ENCODE results near the gene SMARCD1. TPM values are rescaled to one million over a fixed set of nuclear protein-coding genes. Genes with fewer than 3 reads are reported as not detected.

Gene SMARCD1
- total RNA-seq, 1 experiment from 2014 or later: 152 TPM

DNA sequence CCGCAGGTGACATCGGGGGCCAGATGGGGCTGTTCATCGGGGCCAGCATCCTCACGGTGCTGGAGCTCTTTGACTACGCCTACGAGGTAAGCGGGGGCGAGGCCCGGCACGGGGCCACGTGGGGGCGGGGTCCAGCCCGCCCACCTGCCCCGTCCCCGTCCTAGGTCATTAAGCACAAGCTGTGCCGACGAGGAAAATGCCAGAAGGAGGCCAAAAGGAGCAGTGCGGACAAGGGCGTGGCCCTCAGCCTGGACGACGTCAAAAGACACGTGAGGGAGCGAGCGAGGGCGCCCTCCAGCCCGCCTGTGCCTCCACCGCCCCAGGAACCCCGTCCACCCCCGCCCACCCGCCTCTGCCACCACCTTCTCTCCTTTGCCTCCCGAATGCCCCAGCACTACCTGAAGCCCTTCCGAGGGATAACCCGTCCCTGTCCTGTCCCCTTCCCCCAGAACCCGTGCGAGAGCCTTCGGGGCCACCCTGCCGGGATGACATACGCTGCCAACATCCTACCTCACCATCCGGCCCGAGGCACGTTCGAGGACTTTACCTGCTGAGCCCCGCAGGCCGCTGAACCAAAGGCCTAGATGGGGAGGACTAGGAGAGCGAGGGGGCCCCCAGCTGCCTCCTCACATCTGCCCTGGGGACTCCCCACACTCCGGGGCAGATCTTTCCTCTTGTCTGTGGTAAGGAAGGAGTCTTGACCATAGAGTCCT is 3.9 kb upstream of the SMARCD1 start:
- no peak overlapping the region for H3T11ph ChIP-seq (ENCODE audit: low read length)
- H3K27ac ChIP-seq (ENCODE audit: insufficient read length, low read depth, low read length): no peak overlapping the region
- no peak overlapping the region for H4K8ac ChIP-seq (replicated peaks; ENCODE audit: insufficient read length, low read depth, low read length)
- no peak overlapping the region for H2AFZ ChIP-seq (ENCODE audit: low read length)
- H3K4ac ChIP-seq (ENCODE audit: low read depth, low read length): no peak overlapping the region
- H2BK12ac ChIP-seq (ENCODE audit: insufficient read length, low read depth, low read length): no peak overlapping the region
- H4K20me1 ChIP-seq (ENCODE audit: control insufficient read depth, insufficient read depth, insufficient read length): no peaks in the 10 kb centered on the region
- no peak overlapping the region for H2BK15ac ChIP-seq (ENCODE audit: low read depth, low read length)
- peak; percentile 72 for DNase-seq
- no CpG with 5 or more reads among the region's 46 CpGs for WGBS (ENCODE audit: extremely low coverage, insufficient read length, low lambda C conversion rate)
- H2BK20ac ChIP-seq (ENCODE audit: low read depth, low read length, poor library complexity, severe bottlenecking): no peak overlapping the region
- H3K18ac ChIP-seq (ENCODE audit: insufficient read length, low read depth, low read length): no peak overlapping the region
- no peaks in the 10 kb centered on the region for H3K23me2 ChIP-seq (ENCODE audit: insufficient read length, low read depth, low read length, poor library complexity, severe bottlenecking)
- H3K14ac ChIP-seq (ENCODE audit: insufficient read depth, low read length): no peak overlapping the region
- H2AK5ac ChIP-seq (ENCODE audit: insufficient read length, low read length): no peak overlapping the region
- no peak overlapping the region for H3K23ac ChIP-seq (ENCODE audit: insufficient read length, low read depth, low read length)
- H3K9ac ChIP-seq (ENCODE audit: extremely low read depth, insufficient read length, low read length): no peak overlapping the region
- no peak overlapping the region for H2BK120ac ChIP-seq (ENCODE audit: low read depth, low read length, poor library complexity, severe bottlenecking)
- H3K56ac ChIP-seq (ENCODE audit: insufficient read length, low read depth, low read length): no peak overlapping the region
- no peak overlapping the region for H4K5ac ChIP-seq (ENCODE audit: insufficient read length, low read depth, low read length)
- no peaks in the 10 kb centered on the region for H3K79me1 ChIP-seq (ENCODE audit: insufficient read depth, low read depth, low read length, poor library complexity, severe bottlenecking)
- H3K9me3 Mint-ChIP-seq: no peaks in the 10 kb centered on the region
- no peaks in the 10 kb centered on the region for H3K9me3 ChIP-seq (ENCODE audit: control insufficient read depth, low read depth, low read length)
- H3K27me3 Mint-ChIP-seq (ENCODE audit: low read depth): peaks cover 20% of the 10 kb centered on the region
- no peak overlapping the region for H2BK5ac ChIP-seq (ENCODE audit: insufficient read length, low read length)
- H3K79me2 ChIP-seq (ENCODE audit: insufficient read depth, low read length): no peaks in the 10 kb centered on the region
- H3K4me1 ChIP-seq (ENCODE audit: insufficient read depth, low read length): no peaks in the 10 kb centered on the region
- H3K27ac Mint-ChIP-seq: peak overlapping the region in 1 of 3 experiments; percentile 72; a peak in 1 of 7 replicates
- H4K91ac ChIP-seq (ENCODE audit: insufficient read length, low read depth, low read length): no peak overlapping the region
- peaks cover 2 to 6% (median 2%) of the 10 kb centered on the region in 3 experiments; a peak in 6 of 7 replicates for H3K36me3 Mint-ChIP-seq (ENCODE audit: insufficient read depth in 1 of 3, low read depth in 3 of 3)
- H3K4me1 Mint-ChIP-seq: peaks cover 11 to 21% of the 10 kb centered on the region in 2 experiments
- TF ChIP-seq, protein P1, sequence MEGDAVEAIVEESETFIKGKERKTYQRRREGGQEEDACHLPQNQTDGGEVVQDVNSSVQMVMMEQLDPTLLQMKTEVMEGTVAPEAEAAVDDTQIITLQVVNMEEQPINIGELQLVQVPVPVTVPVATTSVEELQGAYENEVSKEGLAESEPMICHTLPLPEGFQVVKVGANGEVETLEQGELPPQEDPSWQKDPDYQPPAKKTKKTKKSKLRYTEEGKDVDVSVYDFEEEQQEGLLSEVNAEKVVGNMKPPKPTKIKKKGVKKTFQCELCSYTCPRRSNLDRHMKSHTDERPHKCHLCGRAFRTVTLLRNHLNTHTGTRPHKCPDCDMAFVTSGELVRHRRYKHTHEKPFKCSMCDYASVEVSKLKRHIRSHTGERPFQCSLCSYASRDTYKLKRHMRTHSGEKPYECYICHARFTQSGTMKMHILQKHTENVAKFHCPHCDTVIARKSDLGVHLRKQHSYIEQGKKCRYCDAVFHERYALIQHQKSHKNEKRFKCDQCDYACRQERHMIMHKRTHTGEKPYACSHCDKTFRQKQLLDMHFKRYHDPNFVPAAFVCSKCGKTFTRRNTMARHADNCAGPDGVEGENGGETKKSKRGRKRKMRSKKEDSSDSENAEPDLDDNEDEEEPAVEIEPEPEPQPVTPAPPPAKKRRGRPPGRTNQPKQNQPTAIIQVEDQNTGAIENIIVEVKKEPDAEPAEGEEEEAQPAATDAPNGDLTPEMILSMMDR (conservative IDR thresholded peaks at IDR 0.05): no peak
- H3K4me2 ChIP-seq (ENCODE audit: insufficient read depth, insufficient read length, low read length): no peak overlapping the region
- no peak overlapping the region; a peak in 1 of 5 replicates for H3K4me3 Mint-ChIP-seq
- no peaks in the 10 kb centered on the region for H3K27me3 ChIP-seq (ENCODE audit: insufficient read depth, low read length)

All from H9 (cell line).